ENCODE data around the gene RRP15. TPM values are rescaled to one million over a fixed set of nuclear protein-coding genes. Genes with fewer than 3 reads are reported as not detected.

Gene RRP15
- total and polyA plus RNA-seq, 3 experiments from 2014 or later = 18.2 to 49.4 (median 46.1) TPM

- CTCF ChIA-PET = no interaction called here
- Mint-ChIP-seq H3K27me3 (peaks cover 5 to 15% of the 10 kb centered on the region in 2 donors), H3K36me3 (no peaks in the 10 kb centered on the region), H3K4me3 (peak overlapping the region; percentile 18 to 83 (median 77)), H3K4me1 (peaks cover 32 to 51% (median 38%) of the 10 kb centered on the region in 3 donors), H3K27ac (peak overlapping the region in 4 of 8 donors; percentile 18 to 69 (median 64)), H3K9me3 (no peaks in the 10 kb centered on the region)
- Histone ChIP-seq H3K4me3 (ENCODE audit: low read length) (no peak overlapping the region), H3K27me3 (ENCODE audit: insufficient read depth, low read length, poor library complexity, severe bottlenecking) (no peaks in the 10 kb centered on the region), H3K4me1 (ENCODE audit: insufficient read depth, low read length) (peaks cover 10% of the 10 kb centered on the region), H3K36me3 (ENCODE audit: insufficient read depth, low read length) (no peaks in the 10 kb centered on the region), H3K9me3 (ENCODE audit: low read length) (no peaks in the 10 kb centered on the region), H3K27ac (ENCODE audit: low read depth, low read length) (no peak overlapping the region)
- DNase-seq = no peak
- POLR2A ChIA-PET = no interaction called here
Measured at GRCh38 chr1:218350801-218351266, 65.7 kb downstream of the RRP15 start.

- POLR2A ChIA-PET = no interaction called here
- Mint-ChIP-seq H3K27me3 (peaks cover 1 to 9% of the 10 kb centered on the region in 2 donors), H3K36me3 (no peaks in the 10 kb centered on the region), H3K27ac (peak overlapping the region in 7 of 8 donors; percentile 6 to 69 (median 60)), H3K4me1 (peaks cover 27 to 44% (median 31%) of the 10 kb centered on the region in 3 donors), H3K9me3 (no peaks in the 10 kb centered on the region), H3K4me3 (peak overlapping the region; percentile 18 to 83 (median 77))
- H3K36me3 ChIP-seq (ENCODE audit: insufficient read depth, low read length) = no peaks in the 10 kb centered on the region
- CTCF ChIA-PET = no interaction called here
- peaks cover 10% of the 10 kb centered on the region for H3K4me1 ChIP-seq (ENCODE audit: insufficient read depth, low read length)
- H3K27me3 ChIP-seq (ENCODE audit: insufficient read depth, low read length, poor library complexity, severe bottlenecking) = no peaks in the 10 kb centered on the region
- peak overlapping the region; percentile 30 for H3K4me3 ChIP-seq (ENCODE audit: low read length)
- H3K9me3 ChIP-seq (ENCODE audit: low read length) = no peaks in the 10 kb centered on the region
- no peak overlapping the region for H3K27ac ChIP-seq (ENCODE audit: low read depth, low read length)
- peak in 2 of 5 donors; percentile 4 to 28 for DNase-seq
Measured at GRCh38 chr1:218351391-218352074, 66.4 kb downstream of the RRP15 start.

GRCh38 chr1:218352075-218352438 is 67.0 kb downstream of the RRP15 start:
- Mint-ChIP-seq H3K27ac (no peak overlapping the region), H3K4me1 (peaks cover 24 to 39% (median 26%) of the 10 kb centered on the region in 3 donors), H3K36me3 (no peaks in the 10 kb centered on the region), H3K9me3 (no peaks in the 10 kb centered on the region), H3K4me3 (peak overlapping the region in 1 of 7 donors; percentile 26), H3K27me3 (peaks cover 0 to 4% of the 10 kb centered on the region in 2 donors)
- H3K4me1 ChIP-seq (ENCODE audit: insufficient read depth, low read length) = peaks cover 7% of the 10 kb centered on the region
- H3K4me3 ChIP-seq (ENCODE audit: low read length) = no peak overlapping the region
- ChIA-PET CTCF (no interaction called here), POLR2A (no interaction called here)
- no peak for DNase-seq
- H3K27ac ChIP-seq (ENCODE audit: low read depth, low read length) = no peak overlapping the region
- no peaks in the 10 kb centered on the region for H3K36me3 ChIP-seq (ENCODE audit: insufficient read depth, low read length)
- H3K27me3 ChIP-seq (ENCODE audit: insufficient read depth, low read length, poor library complexity, severe bottlenecking) = no peaks in the 10 kb centered on the region
- H3K9me3 ChIP-seq (ENCODE audit: low read length) = no peaks in the 10 kb centered on the region

GRCh38 chr1:218353656-218354055 is 68.6 kb downstream of the RRP15 start:
- no peak for DNase-seq
- POLR2A ChIA-PET = no interaction called here

GRCh38 chr1:218355278-218355677 is 70.2 kb downstream of the RRP15 start:
- Histone ChIP-seq H3K9me3 (ENCODE audit: low read length) (no peaks in the 10 kb centered on the region), H3K27me3 (ENCODE audit: insufficient read depth, low read length, poor library complexity, severe bottlenecking) (no peaks in the 10 kb centered on the region), H3K4me3 (ENCODE audit: low read length) (no peak overlapping the region), H3K36me3 (ENCODE audit: insufficient read depth, low read length) (no peaks in the 10 kb centered on the region), H3K4me1 (ENCODE audit: insufficient read depth, low read length) (no peaks in the 10 kb centered on the region), H3K27ac (ENCODE audit: low read depth, low read length) (no peak overlapping the region)
- Mint-ChIP-seq H3K4me3 (no peak overlapping the region), H3K4me1 (peaks cover 11 to 16% (median 14%) of the 10 kb centered on the region in 3 donors), H3K9me3 (no peaks in the 10 kb centered on the region), H3K27ac (no peak overlapping the region), H3K27me3 (no peaks in the 10 kb centered on the region), H3K36me3 (no peaks in the 10 kb centered on the region)
- no peak for DNase-seq
- CTCF ChIA-PET = no interaction called here
- POLR2A ChIA-PET = no interaction called here

More at GRCh38 chr1:218353656-218354055, 68.6 kb downstream of the RRP15 start:
- Histone ChIP-seq H3K27ac (ENCODE audit: low read depth, low read length) (no peak overlapping the region), H3K4me1 (ENCODE audit: insufficient read depth, low read length) (no peaks in the 10 kb centered on the region), H3K36me3 (ENCODE audit: insufficient read depth, low read length) (no peaks in the 10 kb centered on the region), H3K27me3 (ENCODE audit: insufficient read depth, low read length, poor library complexity, severe bottlenecking) (no peaks in the 10 kb centered on the region), H3K9me3 (ENCODE audit: low read length) (no peaks in the 10 kb centered on the region), H3K4me3 (ENCODE audit: low read length) (no peak overlapping the region)
- no peaks in the 10 kb centered on the region for H3K27me3 Mint-ChIP-seq
- CTCF ChIA-PET = interaction anchor here (0.7 kb wide), 1 partner anchor 14 kb away, joined by 3 read pairs; no protein-coding TSS in a partner anchor
- H3K4me1 Mint-ChIP-seq = peaks cover 13 to 24% (median 16%) of the 10 kb centered on the region in 3 donors
- H3K9me3 Mint-ChIP-seq = no peaks in the 10 kb centered on the region
- no peak overlapping the region for H3K27ac Mint-ChIP-seq
- no peaks in the 10 kb centered on the region for H3K36me3 Mint-ChIP-seq
- no peak overlapping the region for H3K4me3 Mint-ChIP-seq

- no peak for DNase-seq
- H3K36me3 Mint-ChIP-seq = no peaks in the 10 kb centered on the region
- Histone ChIP-seq H3K9me3 (ENCODE audit: low read length) (no peaks in the 10 kb centered on the region), H3K4me3 (ENCODE audit: low read length) (no peak overlapping the region), H3K27me3 (ENCODE audit: insufficient read depth, low read length, poor library complexity, severe bottlenecking) (no peaks in the 10 kb centered on the region), H3K27ac (ENCODE audit: low read depth, low read length) (no peak overlapping the region), H3K4me1 (ENCODE audit: insufficient read depth, low read length) (no peaks in the 10 kb centered on the region), H3K36me3 (ENCODE audit: insufficient read depth, low read length) (no peaks in the 10 kb centered on the region)
- ChIA-PET CTCF (no interaction called here), POLR2A (no interaction called here)
- peaks cover 0 to 8% of the 10 kb centered on the region in 2 donors for H3K27me3 Mint-ChIP-seq
- H3K4me1 Mint-ChIP-seq = no peaks in the 10 kb centered on the region
- no peaks in the 10 kb centered on the region for H3K9me3 Mint-ChIP-seq
- H3K4me3 Mint-ChIP-seq = no peak overlapping the region
- H3K27ac Mint-ChIP-seq = no peak overlapping the region
Measured at GRCh38 chr1:218357211-218357892, 72.3 kb downstream of the RRP15 start.

GRCh38 chr1:218357893-218358232 is 72.8 kb downstream of the RRP15 start:
- CTCF ChIA-PET = no interaction called here
- H3K36me3 ChIP-seq (ENCODE audit: insufficient read depth, low read length) = no peaks in the 10 kb centered on the region
- no peak overlapping the region for H3K4me3 Mint-ChIP-seq
- H3K27ac Mint-ChIP-seq = no peak overlapping the region
- no peak overlapping the region for H3K4me3 ChIP-seq (ENCODE audit: low read length)
- no peaks in the 10 kb centered on the region for H3K4me1 ChIP-seq (ENCODE audit: insufficient read depth, low read length)
- no peaks in the 10 kb centered on the region for H3K9me3 Mint-ChIP-seq
- DNase-seq = no peak
- H3K4me1 Mint-ChIP-seq = no peaks in the 10 kb centered on the region
- H3K27me3 Mint-ChIP-seq = peaks cover 0 to 8% of the 10 kb centered on the region in 2 donors
- no peak overlapping the region for H3K27ac ChIP-seq (ENCODE audit: low read depth, low read length)
- H3K27me3 ChIP-seq (ENCODE audit: insufficient read depth, low read length, poor library complexity, severe bottlenecking) = no peaks in the 10 kb centered on the region
- H3K9me3 ChIP-seq (ENCODE audit: low read length) = no peaks in the 10 kb centered on the region
- H3K36me3 Mint-ChIP-seq = no peaks in the 10 kb centered on the region
- POLR2A ChIA-PET = no interaction called here

GRCh38 chr1:218361298-218362065 is 76.4 kb downstream of the RRP15 start:
- Mint-ChIP-seq H3K36me3 (no peaks in the 10 kb centered on the region), H3K4me3 (no peak overlapping the region), H3K4me1 (no peaks in the 10 kb centered on the region), H3K27ac (no peak overlapping the region), H3K9me3 (no peaks in the 10 kb centered on the region), H3K27me3 (peaks cover 2 to 8% of the 10 kb centered on the region in 2 donors)
- ChIA-PET CTCF (no interaction called here), POLR2A (no interaction called here)
- Histone ChIP-seq H3K4me3 (ENCODE audit: low read length) (no peak overlapping the region), H3K27me3 (ENCODE audit: insufficient read depth, low read length, poor library complexity, severe bottlenecking) (no peaks in the 10 kb centered on the region), H3K36me3 (ENCODE audit: insufficient read depth, low read length) (no peaks in the 10 kb centered on the region), H3K27ac (ENCODE audit: low read depth, low read length) (no peak overlapping the region), H3K9me3 (ENCODE audit: low read length) (no peaks in the 10 kb centered on the region), H3K4me1 (ENCODE audit: insufficient read depth, low read length) (no peaks in the 10 kb centered on the region)
- no peak for DNase-seq

Measured in CD8-positive, alpha-beta memory T cell (primary cell).